ENCODE results near the gene BMP3. TPM values are rescaled to one million over a fixed set of nuclear protein-coding genes. Genes with fewer than 3 reads are reported as not detected.
A peak's percentile ranks its signal among the peaks of the same experiment; 100 is the strongest.

The BMP3 gene
- total RNA-seq, 1 donor from 2014 or later: not detected

DNA sequence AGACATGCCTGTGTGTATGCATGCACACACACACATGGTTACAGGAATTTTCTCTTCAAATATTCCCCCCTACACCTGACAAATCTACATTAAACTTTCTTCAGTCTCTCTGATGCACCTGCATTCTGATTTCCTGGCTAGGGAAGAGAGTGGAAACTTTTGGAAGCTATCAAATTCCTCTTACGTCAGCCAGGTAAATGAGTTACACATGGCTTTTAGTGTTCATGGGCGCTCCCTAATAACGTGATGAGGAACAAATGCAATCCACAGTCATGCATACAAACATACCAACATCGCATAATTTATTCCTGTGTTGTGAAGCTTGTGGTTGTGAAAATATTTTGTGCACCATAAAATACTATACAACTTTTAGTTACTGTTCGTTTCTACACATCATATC lies 34.9 kb downstream of the BMP3 start:
- H3K4me1 ChIP-seq (ENCODE audit: insufficient read depth, low read length): no peaks in the 10 kb centered on the region
- H3K9me3 ChIP-seq (ENCODE audit: insufficient read depth, low read depth, low read length): no peaks in the 10 kb centered on the region
- H3K27me3 ChIP-seq (ENCODE audit: insufficient read depth, low read length): peaks cover 3% of the 10 kb centered on the region
- Mint-ChIP-seq H3K27ac (ENCODE audit: unreplicated experiment) (no peak overlapping the region), H3K9me3 (ENCODE audit: unreplicated experiment) (no peaks in the 10 kb centered on the region), H3K27me3 (ENCODE audit: low read depth, unreplicated experiment) (no peaks in the 10 kb centered on the region), H3K4me3 (ENCODE audit: unreplicated experiment) (no peak overlapping the region), H3K36me3 (ENCODE audit: low read depth, unreplicated experiment) (no peaks in the 10 kb centered on the region), H3K4me1 (ENCODE audit: low read depth, unreplicated experiment) (peaks cover 2% of the 10 kb centered on the region)
- no peak overlapping the region for H3K9ac ChIP-seq (ENCODE audit: low read length)
- DNase-seq (ENCODE audit: low read depth) (no peak), FAIRE-seq (no peak)
- no peak for TF ChIP-seq EZH2 (IDR thresholded peaks at IDR 0.05; ENCODE audit: insufficient read depth, low read length)
- TF ChIP-seq, protein P1, sequence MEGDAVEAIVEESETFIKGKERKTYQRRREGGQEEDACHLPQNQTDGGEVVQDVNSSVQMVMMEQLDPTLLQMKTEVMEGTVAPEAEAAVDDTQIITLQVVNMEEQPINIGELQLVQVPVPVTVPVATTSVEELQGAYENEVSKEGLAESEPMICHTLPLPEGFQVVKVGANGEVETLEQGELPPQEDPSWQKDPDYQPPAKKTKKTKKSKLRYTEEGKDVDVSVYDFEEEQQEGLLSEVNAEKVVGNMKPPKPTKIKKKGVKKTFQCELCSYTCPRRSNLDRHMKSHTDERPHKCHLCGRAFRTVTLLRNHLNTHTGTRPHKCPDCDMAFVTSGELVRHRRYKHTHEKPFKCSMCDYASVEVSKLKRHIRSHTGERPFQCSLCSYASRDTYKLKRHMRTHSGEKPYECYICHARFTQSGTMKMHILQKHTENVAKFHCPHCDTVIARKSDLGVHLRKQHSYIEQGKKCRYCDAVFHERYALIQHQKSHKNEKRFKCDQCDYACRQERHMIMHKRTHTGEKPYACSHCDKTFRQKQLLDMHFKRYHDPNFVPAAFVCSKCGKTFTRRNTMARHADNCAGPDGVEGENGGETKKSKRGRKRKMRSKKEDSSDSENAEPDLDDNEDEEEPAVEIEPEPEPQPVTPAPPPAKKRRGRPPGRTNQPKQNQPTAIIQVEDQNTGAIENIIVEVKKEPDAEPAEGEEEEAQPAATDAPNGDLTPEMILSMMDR (IDR thresholded peaks at IDR 0.05; ENCODE audit: insufficient read depth, low read depth, low read length): no peak
- no peak overlapping the region for H3K4me3 ChIP-seq (ENCODE audit: insufficient read depth, low read depth, low read length)
- no peaks in the 10 kb centered on the region for H3K79me2 ChIP-seq (ENCODE audit: insufficient read depth, low read length)
- no peaks in the 10 kb centered on the region for H3K36me3 ChIP-seq (ENCODE audit: insufficient read depth, low read length)
- H2AFZ ChIP-seq (ENCODE audit: low read depth, low read length): no peak overlapping the region
- no peak overlapping the region for H3K27ac ChIP-seq (ENCODE audit: low read depth, low read length)
- no peak overlapping the region for H3K4me2 ChIP-seq (ENCODE audit: low read length)
- no peaks in the 10 kb centered on the region for H4K20me1 ChIP-seq (ENCODE audit: insufficient read depth, low read length)

DNA sequence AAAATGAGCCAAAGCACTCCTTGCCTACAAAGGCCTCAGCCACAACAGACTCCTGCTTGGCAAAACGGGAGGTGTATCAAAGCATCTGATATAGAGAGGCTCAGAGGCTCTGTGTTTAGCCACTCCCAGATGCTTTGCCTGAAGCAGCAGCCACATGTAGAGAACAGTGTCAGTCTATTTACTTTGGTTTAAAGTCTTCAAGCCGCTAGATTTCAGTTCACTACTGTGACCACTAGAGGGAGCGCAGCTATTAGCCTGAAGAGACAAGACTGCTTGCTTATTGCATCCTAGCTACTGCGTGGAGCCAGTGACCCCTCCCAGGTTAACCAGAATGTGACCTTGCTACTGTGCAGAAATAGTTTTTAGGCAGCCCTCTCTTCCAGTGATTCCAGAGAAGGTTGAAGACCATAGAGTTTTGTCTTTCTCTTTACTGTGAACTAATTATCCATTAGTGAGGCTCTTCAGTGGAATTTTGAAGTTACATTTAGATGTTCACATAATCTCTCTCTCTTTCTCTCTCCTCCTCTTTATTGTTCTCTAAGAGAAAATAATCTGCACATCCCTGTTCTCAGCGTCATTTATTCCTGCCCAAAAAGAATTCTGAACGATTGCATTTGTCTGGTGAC lies 39.3 kb downstream of the BMP3 start:
- Histone ChIP-seq H2AFZ (ENCODE audit: low read depth, low read length) (no peak overlapping the region), H3K27ac (ENCODE audit: low read depth, low read length) (no peak overlapping the region), H3K36me3 (ENCODE audit: insufficient read depth, low read length) (no peaks in the 10 kb centered on the region), H3K4me3 (ENCODE audit: insufficient read depth, low read depth, low read length) (no peak overlapping the region), H4K20me1 (ENCODE audit: insufficient read depth, low read length) (no peaks in the 10 kb centered on the region), H3K9me3 (ENCODE audit: insufficient read depth, low read depth, low read length) (no peaks in the 10 kb centered on the region), H3K4me1 (ENCODE audit: insufficient read depth, low read length) (no peaks in the 10 kb centered on the region), H3K9ac (ENCODE audit: low read length) (no peak overlapping the region), H3K27me3 (ENCODE audit: insufficient read depth, low read length) (peaks cover 7% of the 10 kb centered on the region), H3K79me2 (ENCODE audit: insufficient read depth, low read length) (no peaks in the 10 kb centered on the region), H3K4me2 (ENCODE audit: low read length) (no peak overlapping the region)
- Mint-ChIP-seq H3K27ac (ENCODE audit: unreplicated experiment) (no peak overlapping the region), H3K4me1 (ENCODE audit: low read depth, unreplicated experiment) (peaks cover 2% of the 10 kb centered on the region), H3K27me3 (ENCODE audit: low read depth, unreplicated experiment) (no peaks in the 10 kb centered on the region), H3K9me3 (ENCODE audit: unreplicated experiment) (no peaks in the 10 kb centered on the region), H3K36me3 (ENCODE audit: low read depth, unreplicated experiment) (no peaks in the 10 kb centered on the region), H3K4me3 (ENCODE audit: unreplicated experiment) (no peak overlapping the region)
- DNase-seq (ENCODE audit: low read depth): peak; percentile 62
- peak; percentile 67 for FAIRE-seq
- no peak for TF ChIP-seq EZH2 (IDR thresholded peaks at IDR 0.05; ENCODE audit: insufficient read depth, low read length)
- TF ChIP-seq, protein P1 (IDR thresholded peaks at IDR 0.05; ENCODE audit: insufficient read depth, low read depth, low read length): peak; percentile 97

DNA sequence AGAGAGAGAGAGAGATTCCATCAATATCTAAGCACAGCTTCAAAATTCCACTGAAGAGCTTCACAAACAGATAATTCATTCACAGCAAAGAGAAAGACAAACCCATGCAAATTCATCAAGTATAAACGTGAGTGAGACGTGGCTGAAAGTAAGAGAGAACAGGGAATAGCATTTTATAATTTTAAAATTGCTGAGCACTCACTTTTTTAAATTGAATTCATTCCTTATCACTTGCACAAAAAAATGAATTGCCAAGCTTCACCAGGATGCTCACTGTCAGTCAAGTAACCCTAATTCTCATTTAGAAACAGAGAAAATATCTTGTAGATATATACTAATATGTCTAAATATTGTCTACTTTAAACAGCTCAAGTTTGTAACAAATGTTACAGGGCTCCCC lies 40.5 kb downstream of the BMP3 start:
- TF ChIP-seq, protein P1 (IDR thresholded peaks at IDR 0.05; ENCODE audit: insufficient read depth, low read depth, low read length): no peak
- no peak for TF ChIP-seq EZH2 (IDR thresholded peaks at IDR 0.05; ENCODE audit: insufficient read depth, low read length)
- Histone ChIP-seq H3K27ac (ENCODE audit: low read depth, low read length) (no peak overlapping the region), H3K4me3 (ENCODE audit: insufficient read depth, low read depth, low read length) (no peak overlapping the region), H3K79me2 (ENCODE audit: insufficient read depth, low read length) (no peaks in the 10 kb centered on the region), H3K4me1 (ENCODE audit: insufficient read depth, low read length) (no peaks in the 10 kb centered on the region), H4K20me1 (ENCODE audit: insufficient read depth, low read length) (no peaks in the 10 kb centered on the region), H3K9me3 (ENCODE audit: insufficient read depth, low read depth, low read length) (no peaks in the 10 kb centered on the region), H3K27me3 (ENCODE audit: insufficient read depth, low read length) (peaks cover 4% of the 10 kb centered on the region), H2AFZ (ENCODE audit: low read depth, low read length) (no peak overlapping the region), H3K9ac (ENCODE audit: low read length) (no peak overlapping the region), H3K4me2 (ENCODE audit: low read length) (no peak overlapping the region), H3K36me3 (ENCODE audit: insufficient read depth, low read length) (no peaks in the 10 kb centered on the region)
- Mint-ChIP-seq H3K27me3 (ENCODE audit: low read depth, unreplicated experiment) (no peaks in the 10 kb centered on the region), H3K4me1 (ENCODE audit: low read depth, unreplicated experiment) (no peaks in the 10 kb centered on the region), H3K9me3 (ENCODE audit: unreplicated experiment) (no peaks in the 10 kb centered on the region), H3K36me3 (ENCODE audit: low read depth, unreplicated experiment) (no peaks in the 10 kb centered on the region), H3K27ac (ENCODE audit: unreplicated experiment) (no peak overlapping the region), H3K4me3 (ENCODE audit: unreplicated experiment) (no peak overlapping the region)
- DNase-seq (ENCODE audit: low read depth): no peak
- FAIRE-seq: no peak

Measured in astrocyte (in vitro differentiated cells and primary cell).